Calu3 (cell line): Measurements from ENCODE around the gene TTLL11. TPM values are rescaled to one million over a fixed set of nuclear protein-coding genes. Genes with fewer than 3 reads are reported as not detected.

Experiments
- BruUV-seq: library from RNA; stranded (reverse); fragments of 400-500 nt; replicated peaks from 2 replicates; lab custom pipeline; 2021; lab: Mats Ljungman, UMichigan
- CTCF ChIA-PET: fragments of 300-600 bp; sonication (Branson Sonifier 250); formaldehyde crosslinking; loops from one replicate; lab custom pipeline; 2022; ENCODE audit warnings: antibody characterized with exemption; lab: Charles Lee
- DNase-seq: peaks from one replicate; pipeline ENCODE4 v3.0.0; 2022
- H3K27ac Mint-ChIP-seq: one replicate; pipeline ENCODE4 v1.8.0; 2022; ENCODE audit warnings: mixed read lengths; ENCODE audit not compliant: unreplicated experiment
- H3K27me3 Mint-ChIP-seq: one replicate; pipeline ENCODE4 v1.8.0; 2022; ENCODE audit warnings: mixed read lengths; ENCODE audit not compliant: unreplicated experiment
- H3K36me3 Mint-ChIP-seq: one replicate; pipeline ENCODE4 v1.8.0; 2022; ENCODE audit warnings: mild to moderate bottlenecking, moderate library complexity, mixed read lengths; ENCODE audit not compliant: insufficient read depth, unreplicated experiment
- H3K4me1 Mint-ChIP-seq: one replicate; pipeline ENCODE4 v1.8.0; 2022; ENCODE audit warnings: mild to moderate bottlenecking, low read depth, mixed read lengths; ENCODE audit not compliant: unreplicated experiment
- H3K4me3 Mint-ChIP-seq: one replicate; pipeline ENCODE4 v1.8.0; 2022; ENCODE audit warnings: mild to moderate bottlenecking, low read depth, moderate library complexity, mixed read lengths; ENCODE audit not compliant: unreplicated experiment
- H3K9me3 Mint-ChIP-seq: one replicate; pipeline ENCODE4 v1.8.0; 2022; ENCODE audit warnings: low read depth, mixed read lengths; ENCODE audit not compliant: unreplicated experiment
- intact Hi-C: fragments of 100-400 bp; cut with micrococcal nuclease; formaldehyde crosslinking; loops from one replicate; pipeline ENCODE4 v1.10.0; 2022; ENCODE audit not compliant: unreplicated experiment
- total RNA-seq: library from RNA; stranded (reverse); gene quantifications from 2 replicates; pipeline ENCODE4 v1.2.3, GENCODE V29; 2022
- TF ChIP-seq, protein P1 (sequence below): fragments of 200-600 bp; IDR thresholded peaks from one replicate; pipeline ENCODE4 v1.8.0; 2022; ENCODE audit warnings: antibody characterized with exemption; ENCODE audit not compliant: unreplicated experiment

TTLL11 gene
- total RNA-seq, 1 experiment from 2014 or later: 10.5 TPM

DNA sequence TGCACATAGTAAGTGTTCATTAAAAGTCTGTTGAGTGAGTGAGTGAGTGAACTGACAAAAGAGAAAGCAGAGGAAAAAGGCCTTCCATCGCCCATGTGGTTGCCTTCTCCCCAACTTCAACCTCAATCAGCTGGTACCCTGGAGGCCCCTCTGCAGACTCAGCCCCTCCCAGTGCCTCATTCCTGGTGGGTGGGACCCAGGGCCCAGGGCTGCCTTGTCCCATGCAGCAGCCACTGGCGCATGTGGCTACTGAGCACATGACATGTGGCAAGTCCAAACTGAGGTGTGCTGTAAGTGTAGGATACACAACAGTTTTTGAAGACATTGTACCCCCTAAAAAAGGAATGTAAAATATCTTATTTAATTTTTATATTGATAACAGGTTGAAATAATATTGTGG, 36.9 kb upstream of the TTLL11 start:
- H3K27me3 Mint-ChIP-seq: peaks cover 38% of the 10 kb centered on the region
- CTCF ChIA-PET: no interaction called here

DNA sequence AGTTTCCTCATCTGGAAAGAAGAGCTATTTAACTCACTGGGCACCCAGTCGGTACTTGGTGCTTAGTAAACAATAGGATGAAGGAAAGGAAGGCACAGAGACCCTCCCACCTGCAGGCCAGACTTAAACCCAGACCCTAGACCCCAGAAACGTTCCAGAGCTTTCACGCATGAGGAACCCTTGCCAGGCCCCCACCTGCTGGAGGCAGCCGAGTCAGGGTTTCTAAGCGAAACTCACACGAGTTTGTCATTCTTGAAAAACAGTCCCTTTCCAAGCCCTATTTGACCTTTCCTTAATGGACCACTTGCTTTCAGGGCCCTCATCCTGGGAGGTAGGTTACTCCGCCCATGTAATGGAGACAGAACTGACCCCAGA, 35.8 kb upstream of the TTLL11 start:
- Mint-ChIP-seq H3K36me3 (no peaks in the 10 kb centered on the region), H3K4me3 (no peak overlapping the region), H3K9me3 (no peaks in the 10 kb centered on the region), H3K4me1 (peaks cover 16% of the 10 kb centered on the region), H3K27me3 (peaks cover 48% of the 10 kb centered on the region), H3K27ac (no peak overlapping the region)
- TF ChIP-seq, protein P1, sequence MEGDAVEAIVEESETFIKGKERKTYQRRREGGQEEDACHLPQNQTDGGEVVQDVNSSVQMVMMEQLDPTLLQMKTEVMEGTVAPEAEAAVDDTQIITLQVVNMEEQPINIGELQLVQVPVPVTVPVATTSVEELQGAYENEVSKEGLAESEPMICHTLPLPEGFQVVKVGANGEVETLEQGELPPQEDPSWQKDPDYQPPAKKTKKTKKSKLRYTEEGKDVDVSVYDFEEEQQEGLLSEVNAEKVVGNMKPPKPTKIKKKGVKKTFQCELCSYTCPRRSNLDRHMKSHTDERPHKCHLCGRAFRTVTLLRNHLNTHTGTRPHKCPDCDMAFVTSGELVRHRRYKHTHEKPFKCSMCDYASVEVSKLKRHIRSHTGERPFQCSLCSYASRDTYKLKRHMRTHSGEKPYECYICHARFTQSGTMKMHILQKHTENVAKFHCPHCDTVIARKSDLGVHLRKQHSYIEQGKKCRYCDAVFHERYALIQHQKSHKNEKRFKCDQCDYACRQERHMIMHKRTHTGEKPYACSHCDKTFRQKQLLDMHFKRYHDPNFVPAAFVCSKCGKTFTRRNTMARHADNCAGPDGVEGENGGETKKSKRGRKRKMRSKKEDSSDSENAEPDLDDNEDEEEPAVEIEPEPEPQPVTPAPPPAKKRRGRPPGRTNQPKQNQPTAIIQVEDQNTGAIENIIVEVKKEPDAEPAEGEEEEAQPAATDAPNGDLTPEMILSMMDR: no peak
- intact Hi-C loops: no loop called here
- CTCF ChIA-PET: no interaction called here
- BruUV-seq: no TSS peak
- DNase-seq: no peak

More for the DNA sequence above, 36.9 kb upstream of the TTLL11 start:
- H3K4me3 Mint-ChIP-seq: no peak overlapping the region
- no peak for DNase-seq
- TF ChIP-seq, protein P1: no peak
- no peak overlapping the region for H3K27ac Mint-ChIP-seq
- peaks cover 15% of the 10 kb centered on the region for H3K4me1 Mint-ChIP-seq
- intact Hi-C loops: no loop called here
- no TSS peak for BruUV-seq
- H3K36me3 Mint-ChIP-seq: no peaks in the 10 kb centered on the region
- H3K9me3 Mint-ChIP-seq: no peaks in the 10 kb centered on the region

DNA sequence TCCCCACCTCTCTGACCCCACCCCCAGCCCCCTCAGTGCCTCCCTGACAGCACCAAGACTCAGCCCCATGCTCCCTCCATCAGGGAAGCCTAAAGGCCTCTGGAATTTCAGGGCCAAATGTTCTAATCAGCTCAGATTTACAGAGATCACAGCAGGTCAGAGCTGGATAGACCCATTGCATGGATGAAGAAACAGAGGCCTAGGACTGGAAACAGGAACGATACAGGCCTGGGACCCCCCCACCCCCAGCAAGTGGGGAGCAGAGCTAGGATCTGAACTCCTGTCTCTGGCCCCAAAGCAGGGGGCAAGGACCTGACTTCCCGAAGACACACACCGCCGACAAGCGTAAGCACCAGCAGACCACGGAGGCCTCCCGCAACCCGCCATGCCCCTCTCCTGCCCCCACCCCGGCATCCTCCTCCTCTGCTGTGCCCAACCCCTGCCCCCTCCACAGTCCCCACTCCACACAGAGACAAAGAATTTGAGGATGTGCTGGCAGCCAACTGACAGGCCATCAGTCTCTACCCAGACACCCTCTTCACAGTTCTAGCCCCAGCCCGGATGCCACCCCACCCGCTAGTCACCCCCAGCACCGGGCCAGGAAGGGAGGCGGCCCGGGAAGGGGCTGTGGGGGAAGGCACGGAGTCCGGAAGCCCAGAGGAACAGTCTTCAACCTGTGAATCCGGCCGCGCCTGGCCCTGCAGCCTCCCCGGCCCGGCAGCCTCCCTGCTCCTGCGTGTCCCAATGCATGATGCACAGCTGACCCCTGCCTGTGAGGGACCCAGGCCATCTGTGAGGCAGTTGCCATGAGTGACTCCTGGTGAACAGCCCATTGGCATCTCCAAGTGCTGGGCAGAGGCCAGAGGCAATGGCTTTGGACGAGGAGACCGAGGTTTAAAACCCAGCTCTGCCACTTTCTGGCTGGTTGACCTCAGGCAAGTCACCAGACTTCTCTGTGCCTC, 35.2 kb upstream of the TTLL11 start:
- TF ChIP-seq, protein P1: no peak
- Mint-ChIP-seq H3K27me3 (peaks cover 55% of the 10 kb centered on the region), H3K4me3 (no peak overlapping the region), H3K9me3 (no peaks in the 10 kb centered on the region), H3K36me3 (no peaks in the 10 kb centered on the region), H3K27ac (no peak overlapping the region), H3K4me1 (peaks cover 16% of the 10 kb centered on the region)
- CTCF ChIA-PET: interaction anchor here (0.5 to 1.5 kb wide), 2 partner anchors 198 to 222 kb away, joined by 3 to 5 read pairs; no protein-coding TSS in a partner anchor
- intact Hi-C loops: no loop called here
- DNase-seq: no peak
- no TSS peak for BruUV-seq

DNA sequence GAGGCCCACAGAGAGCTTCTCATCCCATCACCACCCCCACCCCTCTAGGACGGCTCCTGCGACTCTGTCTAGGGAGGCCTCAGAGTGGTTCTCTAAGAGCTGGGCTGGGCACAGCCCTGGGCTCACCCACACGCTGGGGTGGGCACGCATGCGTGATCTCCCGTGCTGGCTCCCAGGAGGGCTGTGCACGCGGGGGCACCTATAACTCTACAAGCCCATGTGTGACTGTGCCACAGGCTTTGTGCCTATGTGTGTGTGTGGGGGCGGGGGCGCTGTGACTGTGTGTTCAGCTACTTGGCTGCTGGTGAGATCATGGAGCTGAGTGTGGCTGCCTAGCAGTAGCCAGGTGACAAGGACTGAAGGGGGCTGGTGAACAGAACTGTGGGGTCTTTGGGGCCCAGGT, 34.3 kb upstream of the TTLL11 start:
- H3K27ac Mint-ChIP-seq: no peak overlapping the region
- H3K4me3 Mint-ChIP-seq: no peak overlapping the region

More for the DNA sequence above, 34.3 kb upstream of the TTLL11 start:
- TF ChIP-seq, protein P1: no peak
- Mint-ChIP-seq H3K4me1 (peaks cover 16% of the 10 kb centered on the region), H3K36me3 (no peaks in the 10 kb centered on the region), H3K9me3 (no peaks in the 10 kb centered on the region), H3K27me3 (peaks cover 57% of the 10 kb centered on the region)
- no peak for DNase-seq
- no TSS peak for BruUV-seq
- CTCF ChIA-PET: interaction anchor here (1.5 kb wide), 1 partner anchor 223 kb away, joined by 5 read pairs; no protein-coding TSS in a partner anchor
- intact Hi-C loops: no loop called here
